SU-DHL-6 (cell line): ENCODE data around the gene ST6GALNAC3.

Experiments
- CTCF ChIP-seq: fragments of 200-600 bp; sonication (generic); IDR thresholded peaks from one replicate; pipeline ENCODE4 v1.5.1; 2017; ENCODE audit warnings: antibody characterized with exemption, mild to moderate bottlenecking, low read length, moderate library complexity; ENCODE audit not compliant: insufficient read depth, poor library complexity, severe bottlenecking
- EZH2phosphoT487 ChIP-seq: fragments of 200-600 bp; sonication (generic), shearing (Covaris generic); conservative IDR thresholded peaks from 2 replicates; pipeline ENCODE4 v1.6.1; 2018; ENCODE audit warnings: mild to moderate bottlenecking, antibody characterized with exemption, low read length, moderate library complexity, mixed read lengths

- TF ChIP-seq CTCF, result no peak
- no peak for TF ChIP-seq EZH2phosphoT487
Observed at GRCh38 chr1:76259270-76259669, 184.7 kb downstream of the ST6GALNAC3 start.
